HepG2 (cell line): ENCODE results near the gene CDIP1. TPM values are rescaled to one million over a fixed set of nuclear protein-coding genes. Genes with fewer than 3 reads are reported as not detected.
A peak's percentile ranks its signal among the peaks of the same experiment; 100 is the strongest.

Experiments used
- ARHGAP35 ChIP-seq: sonication (generic); formaldehyde crosslinking; IDR thresholded peaks from 2 replicates; pipeline ENCODE4 v1.9.0; 2022; ENCODE audit warnings: mild to moderate bottlenecking, inconsistent platforms, moderate library complexity, missing genetic modification reagents, borderline replicate concordance
- CBX1 ChIP-seq: IDR thresholded peaks from one replicate; pipeline ENCODE4 v1.6.1; 2016; ENCODE audit warnings: antibody characterized with exemption, low read depth
- DNMT1 ChIP-seq: sonication (generic); formaldehyde crosslinking; IDR thresholded peaks from 2 replicates; pipeline ENCODE4 v1.5.1; 2020; ENCODE audit warnings: mild to moderate bottlenecking, missing genetic modification reagents
- FOXO1 ChIP-seq: sonication (generic); formaldehyde crosslinking; IDR thresholded peaks from 2 replicates; pipeline ENCODE4 v1.4.0; 2020; ENCODE audit warnings: missing genetic modification reagents
- GPN1 ChIP-seq: sonication (generic); formaldehyde crosslinking; IDR thresholded peaks from 2 replicates; pipeline ENCODE4 v1.5.1; 2020; ENCODE audit warnings: missing genetic modification reagents, borderline replicate concordance
- HDAC1 ChIP-seq: sonication (generic); formaldehyde crosslinking; IDR thresholded peaks from 2 replicates; pipeline ENCODE4 v1.5.1; 2020; ENCODE audit warnings: mild to moderate bottlenecking, missing genetic modification reagents
- KAT2B ChIP-seq: fragments of 150-350 bp; IDR thresholded peaks from 2 replicates; pipeline ENCODE4 v1.6.1; 2014; ENCODE audit warnings: low read depth, low read length, borderline replicate concordance
- KLF12 ChIP-seq: sonication (generic); formaldehyde crosslinking; IDR thresholded peaks from 2 replicates; pipeline ENCODE4 v1.4.0; 2020; ENCODE audit warnings: missing genetic modification reagents, borderline replicate concordance
- MTF1 ChIP-seq: sonication (generic); formaldehyde crosslinking; IDR thresholded peaks from 2 replicates; pipeline ENCODE4 v1.5.0; 2020; ENCODE audit warnings: missing genetic modification reagents
- MXD4 ChIP-seq: IDR thresholded peaks from 2 replicates; pipeline ENCODE4 v1.6.1; 2016; ENCODE audit warnings: mild to moderate bottlenecking, missing biosample characterization, missing genetic modification reagents
- NCOR1 ChIP-seq: fragments of 200-600 bp; sonication (generic); IDR thresholded peaks from 2 replicates; pipeline ENCODE4 v1.7.0; 2017; ENCODE audit warnings: antibody characterized with exemption, low read length, borderline replicate concordance
- NFE2L2 ChIP-seq: fragments of 150-350 bp; IDR thresholded peaks from 2 replicates; pipeline ENCODE4 v1.6.1; 2014; ENCODE audit warnings: low read length
- PLRG1 ChIP-seq: fragments of 450-650 bp; conservative IDR thresholded peaks from 2 replicates; pipeline ENCODE4 v1.6.1; 2016
- RBM39 ChIP-seq: fragments of 200-400 bp; formaldehyde crosslinking; IDR thresholded peaks from one replicate; pipeline ENCODE4 v1.6.1; 2018; ENCODE audit warnings: antibody characterized with exemption, mild to moderate bottlenecking, low read depth, low read length; ENCODE audit not compliant: poor library complexity, severe bottlenecking
- SMARCC2 ChIP-seq: fragments of 450-650 bp; IDR thresholded peaks from 2 replicates; pipeline ENCODE4 v1.6.1; 2017; ENCODE audit warnings: antibody characterized with exemption, mild to moderate bottlenecking
- SP140L ChIP-seq: sonication (generic); formaldehyde crosslinking; IDR thresholded peaks from 2 replicates; pipeline ENCODE4 v1.4.0; 2020; ENCODE audit warnings: missing genetic modification reagents, borderline replicate concordance
- SUZ12 ChIP-seq: fragments of 150-350 bp; IDR thresholded peaks from 2 replicates; pipeline ENCODE4 v1.6.1; 2014; ENCODE audit warnings: low read depth, low read length
- TOPORS ChIP-seq: sonication (generic); formaldehyde crosslinking; IDR thresholded peaks from 2 replicates; pipeline ENCODE4 v1.8.0; 2023; ENCODE audit warnings: mild to moderate bottlenecking, missing genetic modification reagents
- ZBTB25 ChIP-seq: IDR thresholded peaks from 2 replicates; pipeline ENCODE4 v1.6.1; 2018; ENCODE audit warnings: missing genetic modification reagents
- ZNF264 ChIP-seq: sonication (generic); formaldehyde crosslinking; IDR thresholded peaks from 2 replicates; pipeline ENCODE4 v1.4.0; 2020; ENCODE audit warnings: missing genetic modification reagents
- ZNF609 ChIP-seq: sonication (generic); formaldehyde crosslinking; IDR thresholded peaks from 2 replicates; pipeline ENCODE4 v1.4.0; 2020; ENCODE audit warnings: mild to moderate bottlenecking, missing genetic modification reagents, borderline replicate concordance
- ZNF773 ChIP-seq: sonication (generic); formaldehyde crosslinking; IDR thresholded peaks from 2 replicates; pipeline ENCODE4 v1.4.0; 2020; ENCODE audit warnings: missing genetic modification reagents, borderline replicate concordance
- polyA plus RNA-seq, 8 experiments: library from polyadenylated mRNA; depleted of rRNA in 3 of 8; stranded (reverse) in 7 of 8; unstranded in 1 of 8; fragments of >200 nt; fragmentation: Illumina TruSeq in 4 of 8; extraction: Trizol in 4 of 8; gene quantifications; 2 replicates each; pipeline versions ENCODE4 v1.2.1 to v1.2.3, GENCODE V29; 2011 to 2016; ENCODE audit warnings: low read depth in 4 of 8, missing spikeins in 1 of 8, mixed read lengths in 1 of 8; ENCODE audit not compliant: insufficient read depth in 1 of 8
- total RNA-seq, 5 experiments: library from RNA; depleted of rRNA; stranded (reverse); fragments of >200 nt; fragmentation: Illumina TruSeq; extraction: Trizol; gene quantifications; 2 replicates each; pipeline ENCODE4 v1.2.3, GENCODE V29; 2016; ENCODE audit warnings: low read depth in 1 of 5
- TF ChIP-seq, protein P1 (sequence below): sonication (generic); formaldehyde crosslinking; IDR thresholded peaks from 2 replicates; pipeline ENCODE4 v1.4.0; 2020; ENCODE audit warnings: mild to moderate bottlenecking, missing genetic modification reagents

The CDIP1 gene
- total and polyA plus RNA-seq, 2 of the 13 experiments (the other 11 are each of a cell fraction or from before 2014, with no cell fraction given), result 31.2 to 56.7 TPM

DNA sequence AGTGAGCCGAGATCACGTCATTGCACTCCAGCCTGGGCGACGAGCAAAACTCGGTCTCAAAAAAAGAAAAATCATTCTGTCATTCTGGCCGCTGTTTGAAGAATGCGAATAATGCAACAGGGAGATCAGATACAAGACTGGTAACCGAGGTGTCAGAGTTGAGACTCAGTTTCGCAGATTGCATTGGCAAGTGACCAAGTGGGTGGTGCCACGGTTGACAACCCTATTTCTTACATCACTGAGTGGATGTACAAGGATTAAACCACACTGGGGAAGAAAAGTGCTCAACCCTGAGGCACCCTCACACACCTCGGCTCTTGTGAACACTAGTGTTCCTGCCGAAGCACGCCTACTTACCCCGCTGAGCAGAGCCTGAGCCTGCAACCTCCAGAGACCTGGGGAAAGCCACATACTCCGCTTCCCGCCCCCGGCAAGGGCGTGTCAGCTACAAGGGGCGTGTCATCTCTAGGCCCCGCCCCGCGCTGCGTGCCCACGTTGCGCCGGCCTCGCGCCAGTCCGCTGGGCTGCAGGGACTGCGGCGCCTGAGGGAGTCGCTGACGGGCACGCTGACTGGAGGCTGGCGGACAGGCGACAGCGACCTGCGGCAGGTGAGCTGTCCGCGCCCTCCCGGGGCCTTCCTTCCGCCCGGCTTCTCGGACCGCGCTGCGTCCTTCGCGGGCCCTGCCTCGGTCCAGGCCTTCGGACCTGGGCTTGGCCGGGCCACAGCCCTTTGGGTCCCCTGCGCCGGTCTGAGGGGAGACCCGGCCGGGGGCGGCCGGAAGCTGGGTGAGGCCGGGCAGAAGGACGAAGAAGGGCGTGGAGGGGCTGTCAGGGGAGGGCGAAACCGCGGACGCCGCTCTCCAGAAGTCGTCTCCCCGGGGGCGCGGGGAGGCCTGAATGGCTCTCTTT lies 62.4 kb downstream of the CDIP1 start, which contains the start of gene HMOX2 (continued):
- TF ChIP-seq SMARCC2 (no peak), ARHGAP35 (CRISPR knock-in tag) (peak; percentile 47; the same call in 1 of the 2 replicates), GPN1 (0 out of 2 replicates have a peak, but pooled peaks have one; percentile 37), TOPORS (peak; percentile 93), ZBTB25 (CRISPR knock-in tag) (0 out of 2 replicates have a peak, but pooled peaks have one; percentile 39), NFE2L2 (no peak), ZNF264 (CRISPR knock-in tag) (peak; percentile 32; the same call in 1 of the 2 replicates), HDAC1 (CRISPR knock-in tag) (peak; percentile 95), KAT2B (no peak), SUZ12 (no peak), KLF12 (0 out of 2 replicates have a peak, but pooled peaks have one; percentile 69), PLRG1 (no peak), MTF1 (CRISPR knock-in tag) (no peak), FOXO1 (CRISPR knock-in tag) (peak; percentile 32; the same call in 1 of the 2 replicates), CBX1 (peak; percentile 52), ZNF773 (CRISPR knock-in tag) (0 out of 2 replicates have a peak, but pooled peaks have one; percentile 39), MXD4 (CRISPR knock-in tag) (peak; percentile 89), DNMT1 (CRISPR knock-in tag) (peak; percentile 97; the same call in 1 of the 2 replicates), SP140L (CRISPR knock-in tag) (no peak), NCOR1 (no peak), RBM39 (no peak), ZNF609 (CRISPR knock-in tag) (peak; percentile 60; the same call in 1 of the 2 replicates)
- TF ChIP-seq, protein P1, sequence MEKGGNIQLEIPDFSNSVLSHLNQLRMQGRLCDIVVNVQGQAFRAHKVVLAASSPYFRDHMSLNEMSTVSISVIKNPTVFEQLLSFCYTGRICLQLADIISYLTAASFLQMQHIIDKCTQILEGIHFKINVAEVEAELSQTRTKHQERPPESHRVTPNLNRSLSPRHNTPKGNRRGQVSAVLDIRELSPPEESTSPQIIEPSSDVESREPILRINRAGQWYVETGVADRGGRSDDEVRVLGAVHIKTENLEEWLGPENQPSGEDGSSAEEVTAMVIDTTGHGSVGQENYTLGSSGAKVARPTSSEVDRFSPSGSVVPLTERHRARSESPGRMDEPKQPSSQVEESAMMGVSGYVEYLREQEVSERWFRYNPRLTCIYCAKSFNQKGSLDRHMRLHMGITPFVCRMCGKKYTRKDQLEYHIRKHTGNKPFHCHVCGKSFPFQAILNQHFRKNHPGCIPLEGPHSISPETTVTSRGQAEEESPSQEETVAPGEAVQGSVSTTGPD (CRISPR knock-in tag), result no peak
